ENCODE results near the gene PIAS4.

The PIAS4 gene

GRCh38 chr19:3977242-3978143, 30.0 kb upstream of the PIAS4 start:
- no peak for DNase-seq

- no peak for DNase-seq
These were observed 29.4 kb upstream of the PIAS4 start for GRCh38 chr19:3978145-3978544.

- DNase-seq = no peak
These were observed 28.3 kb upstream of the PIAS4 start for GRCh38 chr19:3979289-3979673.

- DNase-seq = no peak
These were observed 27.7 kb upstream of the PIAS4 start for GRCh38 chr19:3979674-3980352.

GRCh38 chr19:3980353-3981251, 26.9 kb upstream of the PIAS4 start:
- DNase-seq = no peak

GRCh38 chr19:3981373-3981735, 26.2 kb upstream of the PIAS4 start:
- DNase-seq = no peak

- no peak for DNase-seq
These were observed 25.5 kb upstream of the PIAS4 start for GRCh38 chr19:3981736-3982681.

GRCh38 chr19:3982701-3983541, 24.6 kb upstream of the PIAS4 start:
- no peak for DNase-seq

GRCh38 chr19:3983542-3983914, 24.0 kb upstream of the PIAS4 start:
- DNase-seq = no peak

- DNase-seq = no peak
These were observed 23.5 kb upstream of the PIAS4 start for GRCh38 chr19:3983936-3984583.

GRCh38 chr19:3984584-3984907, 23.0 kb upstream of the PIAS4 start:
- no peak for DNase-seq

GRCh38 chr19:3984908-3985642, 22.5 kb upstream of the PIAS4 start, which contains the start of gene EEF2:
Gene EEF2, minus strand, starts transcription at chr19:3985463. Its CDS starts 83 bp downstream, at chr19:3985380.
- peak; percentile 97 for DNase-seq

- no peak for DNase-seq
These were observed 21.8 kb upstream of the PIAS4 start for GRCh38 chr19:3985643-3986259.

GRCh38 chr19:3986260-3987041, 21.1 kb upstream of the PIAS4 start:
- peak; percentile 94 for DNase-seq

GRCh38 chr19:3987619-3988371, 19.7 kb upstream of the PIAS4 start:
- peak; percentile 92 for DNase-seq

- no peak for DNase-seq
These were observed 16.8 kb upstream of the PIAS4 start for GRCh38 chr19:3990815-3991117.

GRCh38 chr19:3995607-3996006, 11.9 kb upstream of the PIAS4 start:
- DNase-seq = no peak
